Measurements from ENCODE around the gene ZNF582. TPM values are rescaled to one million over a fixed set of nuclear protein-coding genes. Genes with fewer than 3 reads are reported as not detected.

Gene ZNF582
- total and polyA plus RNA-seq, 2 donors (not counting 3 experiments of a cell fraction or from before 2014, with no cell fraction given) = 2.5 to 2.9 TPM

GRCh38 chr19:56405062-56405461 is 11.7 kb upstream of the ZNF582 start:
- Histone ChIP-seq H3K9me3 (replicated peaks; ENCODE audit: control insufficient read depth, insufficient read depth, low read length) (no peaks in the 10 kb centered on the region), H3K36me3 (ENCODE audit: control insufficient read depth in 2 of 2, extremely low read depth in 1 of 2, insufficient read depth in 2 of 2, low read length in 2 of 2) (peaks cover 0 to 13% of the 10 kb centered on the region in 2 experiments), H3K9me1 (replicated peaks; ENCODE audit: control insufficient read depth, extremely low read depth, insufficient read depth, low read length) (no peaks in the 10 kb centered on the region), H3K79me2 (ENCODE audit: control insufficient read depth, insufficient read depth, low read length) (no peaks in the 10 kb centered on the region), H2AFZ (ENCODE audit: low read depth, low read length) (no peak overlapping the region), H3K4me2 (ENCODE audit: insufficient read depth, low read length) (peak overlapping the region; percentile 32), H3K4me3 (replicated peaks in 1 of 3; ENCODE audit: insufficient read depth in 1 of 3, low read depth in 1 of 3, low read length in 3 of 3) (peak overlapping the region in 1 of 3 experiments; percentile 81), H3K9ac (replicated peaks; ENCODE audit: extremely low read depth, insufficient read depth, low read length) (no peak overlapping the region), H3K27ac (ENCODE audit: insufficient read depth, low read depth, low read length) (no peak overlapping the region), H4K20me1 (replicated peaks; ENCODE audit: control insufficient read depth, extremely low read depth, insufficient read depth, low read length) (no peaks in the 10 kb centered on the region), H3K27me3 (ENCODE audit: control insufficient read depth in 2 of 2, insufficient read depth in 2 of 2, low read length in 2 of 2) (no peaks in the 10 kb centered on the region), H3K4me1 (ENCODE audit: control insufficient read depth, extremely low read depth, insufficient read depth, low read length) (peaks cover 8% of the 10 kb centered on the region)
- no TSS peak for BruUV-seq (replicated peaks)
- ChIA-PET POLR2A (no interaction called here), CTCF (no interaction called here)
- FAIRE-seq (no peak), DNase-seq (ENCODE audit: low read depth, low spot score) (no peak)
- no peak for TF ChIP-seq MYC (IDR thresholded peaks at IDR 0.05; ENCODE audit: low read depth, low read length)
- TF ChIP-seq CTCF (IDR thresholded peaks at IDR 0.05; ENCODE audit: extremely low read depth in 1 of 2, insufficient read depth in 1 of 2, low read depth in 1 of 2, low read length in 2 of 2) = no peak
- TF ChIP-seq, protein P1, sequence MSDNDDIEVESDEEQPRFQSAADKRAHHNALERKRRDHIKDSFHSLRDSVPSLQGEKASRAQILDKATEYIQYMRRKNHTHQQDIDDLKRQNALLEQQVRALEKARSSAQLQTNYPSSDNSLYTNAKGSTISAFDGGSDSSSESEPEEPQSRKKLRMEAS (IDR thresholded peaks at IDR 0.05; ENCODE audit: insufficient read depth, insufficient read length) = no peak
- no peak for TF ChIP-seq POLR2AphosphoS5 (IDR thresholded peaks at IDR 0.05; ENCODE audit: insufficient read depth, low read depth, low read length)
- TF ChIP-seq POLR2A (IDR thresholded peaks at IDR 0.05; ENCODE audit: low read depth, low read length) = no peak
- TF ChIP-seq FOS (IDR thresholded peaks at IDR 0.05; ENCODE audit: borderline replicate concordance, insufficient read depth, low read length) = no peak
- no peak for TF ChIP-seq EZH2 (IDR thresholded peaks at IDR 0.05; ENCODE audit: borderline replicate concordance, low read depth, low read length, severe bottlenecking)
- no peak for TF ChIP-seq JUN (IDR thresholded peaks at IDR 0.05; ENCODE audit: borderline replicate concordance, insufficient read depth, insufficient read length, low read depth)
- TF ChIP-seq GATA2 (IDR thresholded peaks at IDR 0.05; ENCODE audit: insufficient read depth, insufficient read length, low read depth, low read length) = no peak
- intact Hi-C loops (cut with micrococcal nuclease) = loop anchor here (2.0 to 10.0 kb wide), 2 partner anchors 36 to 160 kb away; partner anchors contain the start of gene ZNF470
- dilution Hi-C loops (cut with MboI; ENCODE audit: extremely low pct_ligation_motif_present, low sequenced_read_pairs) = no loop called here

All from endothelial cell of umbilical vein (primary cell).